ENCODE data around the gene MAP9.

DNA sequence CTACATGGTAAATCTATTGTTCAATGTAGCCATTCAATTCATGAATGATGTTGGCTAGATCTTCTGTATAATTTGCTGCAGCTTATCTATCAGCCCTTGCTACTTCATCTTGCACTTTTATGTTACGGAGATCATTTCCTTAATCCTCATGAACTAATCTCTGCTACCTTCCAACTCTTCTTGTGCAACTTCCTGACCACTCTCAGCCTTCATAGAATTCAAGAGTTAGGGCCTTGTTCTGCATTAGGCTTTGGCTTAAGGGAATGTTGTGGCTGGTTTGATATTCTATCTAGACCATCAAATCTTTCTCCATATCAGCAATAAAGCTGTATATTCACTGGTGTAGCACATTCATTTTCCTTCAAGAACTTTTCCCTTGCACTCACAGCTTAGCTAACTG lies 36.7 kb upstream of the MAP9 start:
- TF ChIP-seq CTCF (IDR thresholded peaks at IDR 0.05) (no peak), POLR2A (IDR thresholded peaks at IDR 0.05) (no peak), POLR2AphosphoS5 (IDR thresholded peaks at IDR 0.05) (no peak), EP300 (IDR thresholded peaks at IDR 0.05) (no peak)

All from sigmoid colon (tissue), 4 donors.